WTC11 (cell line): ENCODE measurements around the gene NACC2.

Source experiments
- ATF1 ChIP-seq: sonication (generic); formaldehyde crosslinking; IDR thresholded peaks from 2 replicates; pipeline ENCODE4 v1.8.1; 2023; ENCODE audit warnings: mild to moderate bottlenecking, moderate library complexity, missing genetic modification reagents
- FOXK1 ChIP-seq: sonication (generic); formaldehyde crosslinking; IDR thresholded peaks from 2 replicates; pipeline ENCODE4 v1.8.0; 2022; ENCODE audit warnings: mild to moderate bottlenecking, moderate library complexity, missing genetic modification reagents
- JUN ChIP-seq: sonication (generic); formaldehyde crosslinking; IDR thresholded peaks from 2 replicates; pipeline ENCODE4 v1.8.0; 2023; ENCODE audit warnings: mild to moderate bottlenecking, missing genetic modification reagents
- KAT7 ChIP-seq: sonication (generic); formaldehyde crosslinking; IDR thresholded peaks from 2 replicates; pipeline ENCODE4 v1.8.1; 2023; ENCODE audit warnings: missing genetic modification reagents, mild to moderate bottlenecking, borderline replicate concordance
- RELA ChIP-seq: sonication (generic); formaldehyde crosslinking; IDR thresholded peaks from 2 replicates; pipeline ENCODE4 v1.8.1; 2022; ENCODE audit warnings: missing genetic modification reagents, mild to moderate bottlenecking, borderline replicate concordance
- TEAD4 ChIP-seq: sonication (generic); formaldehyde crosslinking; IDR thresholded peaks from 2 replicates; pipeline ENCODE4 v1.8.0; 2022; ENCODE audit warnings: mild to moderate bottlenecking, missing genetic modification reagents
- TF ChIP-seq, protein P1 (sequence below): fragments of 200-600 bp; IDR thresholded peaks from 2 replicates; pipeline ENCODE4 v1.8.0; 2022; ENCODE audit warnings: antibody characterized with exemption
- TF ChIP-seq, protein P2 (sequence below): sonication (generic); formaldehyde crosslinking; IDR thresholded peaks from 2 replicates; pipeline ENCODE4 v1.8.0; 2023; ENCODE audit warnings: missing genetic modification reagents
- TF ChIP-seq, protein P3 (sequence below): sonication (generic); formaldehyde crosslinking; conservative IDR thresholded peaks from 2 replicates; pipeline ENCODE4 v1.8.1; 2022; ENCODE audit warnings: mild to moderate bottlenecking, missing genetic modification reagents
- TF ChIP-seq, protein P4 (sequence below): sonication (generic); formaldehyde crosslinking; IDR thresholded peaks from 2 replicates; pipeline ENCODE4 v1.8.1; 2022; ENCODE audit warnings: missing genetic modification reagents, borderline replicate concordance
- TF ChIP-seq, protein P5 (sequence below): sonication (generic); formaldehyde crosslinking; IDR thresholded peaks from 2 replicates; pipeline ENCODE4 v1.8.1; 2023; ENCODE audit warnings: mild to moderate bottlenecking, missing genetic modification reagents, moderate library complexity
- TF ChIP-seq, protein P6 (sequence below): fragments of 250-450 bp; sonication (Bioruptor Pico); IDR thresholded peaks from 2 replicates; pipeline ENCODE4 v2.1.2; 2022; ENCODE audit warnings: mild to moderate bottlenecking, moderate library complexity
- TF ChIP-seq, protein P7 (sequence below): sonication (generic); formaldehyde crosslinking; IDR thresholded peaks from 2 replicates; pipeline ENCODE4 v1.8.1; 2023; ENCODE audit warnings: mild to moderate bottlenecking, moderate library complexity, missing genetic modification reagents

DNA sequence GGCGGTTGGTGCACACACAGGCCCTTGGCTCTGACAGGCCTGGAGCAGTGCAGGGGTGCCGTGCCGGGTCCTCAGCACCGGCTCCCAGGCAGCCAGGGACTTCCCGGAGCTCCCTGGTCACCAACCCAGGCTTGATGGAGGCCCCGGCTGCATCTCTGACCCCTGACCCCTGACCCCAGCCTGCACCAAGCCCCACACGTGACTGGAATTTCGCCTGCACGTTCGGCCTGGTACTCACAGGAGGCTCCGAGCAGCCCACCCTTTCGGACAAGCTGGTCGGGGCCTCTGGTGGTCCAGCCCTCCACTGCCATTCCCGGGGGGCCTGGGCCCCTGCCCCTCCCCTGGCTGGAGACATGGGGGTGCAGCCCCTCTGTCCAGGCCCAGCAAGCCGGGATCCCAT lies 108.5 kb downstream of the NACC2 start:
- TF ChIP-seq, protein P1, sequence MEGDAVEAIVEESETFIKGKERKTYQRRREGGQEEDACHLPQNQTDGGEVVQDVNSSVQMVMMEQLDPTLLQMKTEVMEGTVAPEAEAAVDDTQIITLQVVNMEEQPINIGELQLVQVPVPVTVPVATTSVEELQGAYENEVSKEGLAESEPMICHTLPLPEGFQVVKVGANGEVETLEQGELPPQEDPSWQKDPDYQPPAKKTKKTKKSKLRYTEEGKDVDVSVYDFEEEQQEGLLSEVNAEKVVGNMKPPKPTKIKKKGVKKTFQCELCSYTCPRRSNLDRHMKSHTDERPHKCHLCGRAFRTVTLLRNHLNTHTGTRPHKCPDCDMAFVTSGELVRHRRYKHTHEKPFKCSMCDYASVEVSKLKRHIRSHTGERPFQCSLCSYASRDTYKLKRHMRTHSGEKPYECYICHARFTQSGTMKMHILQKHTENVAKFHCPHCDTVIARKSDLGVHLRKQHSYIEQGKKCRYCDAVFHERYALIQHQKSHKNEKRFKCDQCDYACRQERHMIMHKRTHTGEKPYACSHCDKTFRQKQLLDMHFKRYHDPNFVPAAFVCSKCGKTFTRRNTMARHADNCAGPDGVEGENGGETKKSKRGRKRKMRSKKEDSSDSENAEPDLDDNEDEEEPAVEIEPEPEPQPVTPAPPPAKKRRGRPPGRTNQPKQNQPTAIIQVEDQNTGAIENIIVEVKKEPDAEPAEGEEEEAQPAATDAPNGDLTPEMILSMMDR: no peak
- TF ChIP-seq RELA (CRISPR knock-in tag) (no peak), KAT7 (no peak), ATF1 (CRISPR knock-in tag) (no peak), FOXK1 (CRISPR knock-in tag) (no peak), TEAD4 (no peak), JUN (CRISPR knock-in tag) (no peak)
- TF ChIP-seq, protein P2, sequence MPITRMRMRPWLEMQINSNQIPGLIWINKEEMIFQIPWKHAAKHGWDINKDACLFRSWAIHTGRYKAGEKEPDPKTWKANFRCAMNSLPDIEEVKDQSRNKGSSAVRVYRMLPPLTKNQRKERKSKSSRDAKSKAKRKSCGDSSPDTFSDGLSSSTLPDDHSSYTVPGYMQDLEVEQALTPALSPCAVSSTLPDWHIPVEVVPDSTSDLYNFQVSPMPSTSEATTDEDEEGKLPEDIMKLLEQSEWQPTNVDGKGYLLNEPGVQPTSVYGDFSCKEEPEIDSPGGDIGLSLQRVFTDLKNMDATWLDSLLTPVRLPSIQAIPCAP: no peak
- TF ChIP-seq, protein P3, sequence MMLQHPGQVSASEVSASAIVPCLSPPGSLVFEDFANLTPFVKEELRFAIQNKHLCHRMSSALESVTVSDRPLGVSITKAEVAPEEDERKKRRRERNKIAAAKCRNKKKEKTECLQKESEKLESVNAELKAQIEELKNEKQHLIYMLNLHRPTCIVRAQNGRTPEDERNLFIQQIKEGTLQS (CRISPR knock-in tag): no peak
- TF ChIP-seq, protein P4, sequence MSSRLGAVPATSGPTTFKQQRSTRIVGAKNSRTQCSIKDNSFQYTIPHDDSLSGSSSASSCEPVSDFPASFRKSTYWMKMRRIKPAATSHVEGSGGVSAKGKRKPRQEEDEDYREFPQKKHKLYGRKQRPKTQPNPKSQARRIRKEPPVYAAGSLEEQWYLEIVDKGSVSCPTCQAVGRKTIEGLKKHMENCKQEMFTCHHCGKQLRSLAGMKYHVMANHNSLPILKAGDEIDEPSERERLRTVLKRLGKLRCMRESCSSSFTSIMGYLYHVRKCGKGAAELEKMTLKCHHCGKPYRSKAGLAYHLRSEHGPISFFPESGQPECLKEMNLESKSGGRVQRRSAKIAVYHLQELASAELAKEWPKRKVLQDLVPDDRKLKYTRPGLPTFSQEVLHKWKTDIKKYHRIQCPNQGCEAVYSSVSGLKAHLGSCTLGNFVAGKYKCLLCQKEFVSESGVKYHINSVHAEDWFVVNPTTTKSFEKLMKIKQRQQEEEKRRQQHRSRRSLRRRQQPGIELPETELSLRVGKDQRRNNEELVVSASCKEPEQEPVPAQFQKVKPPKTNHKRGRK (CRISPR knock-in tag): no peak
- TF ChIP-seq, protein P5, sequence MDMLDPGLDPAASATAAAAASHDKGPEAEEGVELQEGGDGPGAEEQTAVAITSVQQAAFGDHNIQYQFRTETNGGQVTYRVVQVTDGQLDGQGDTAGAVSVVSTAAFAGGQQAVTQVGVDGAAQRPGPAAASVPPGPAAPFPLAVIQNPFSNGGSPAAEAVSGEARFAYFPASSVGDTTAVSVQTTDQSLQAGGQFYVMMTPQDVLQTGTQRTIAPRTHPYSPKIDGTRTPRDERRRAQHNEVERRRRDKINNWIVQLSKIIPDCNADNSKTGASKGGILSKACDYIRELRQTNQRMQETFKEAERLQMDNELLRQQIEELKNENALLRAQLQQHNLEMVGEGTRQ: no peak
- TF ChIP-seq, protein P6, sequence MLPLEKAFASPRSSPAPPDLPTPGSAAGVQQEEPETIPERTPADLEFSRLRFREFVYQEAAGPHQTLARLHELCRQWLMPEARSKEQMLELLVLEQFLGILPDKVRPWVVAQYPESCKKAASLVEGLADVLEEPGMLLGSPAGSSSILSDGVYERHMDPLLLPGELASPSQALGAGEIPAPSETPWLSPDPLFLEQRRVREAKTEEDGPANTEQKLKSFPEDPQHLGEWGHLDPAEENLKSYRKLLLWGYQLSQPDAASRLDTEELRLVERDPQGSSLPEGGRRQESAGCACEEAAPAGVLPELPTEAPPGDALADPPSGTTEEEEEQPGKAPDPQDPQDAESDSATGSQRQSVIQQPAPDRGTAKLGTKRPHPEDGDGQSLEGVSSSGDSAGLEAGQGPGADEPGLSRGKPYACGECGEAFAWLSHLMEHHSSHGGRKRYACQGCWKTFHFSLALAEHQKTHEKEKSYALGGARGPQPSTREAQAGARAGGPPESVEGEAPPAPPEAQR (CRISPR knock-in tag): no peak
- TF ChIP-seq, protein P7, sequence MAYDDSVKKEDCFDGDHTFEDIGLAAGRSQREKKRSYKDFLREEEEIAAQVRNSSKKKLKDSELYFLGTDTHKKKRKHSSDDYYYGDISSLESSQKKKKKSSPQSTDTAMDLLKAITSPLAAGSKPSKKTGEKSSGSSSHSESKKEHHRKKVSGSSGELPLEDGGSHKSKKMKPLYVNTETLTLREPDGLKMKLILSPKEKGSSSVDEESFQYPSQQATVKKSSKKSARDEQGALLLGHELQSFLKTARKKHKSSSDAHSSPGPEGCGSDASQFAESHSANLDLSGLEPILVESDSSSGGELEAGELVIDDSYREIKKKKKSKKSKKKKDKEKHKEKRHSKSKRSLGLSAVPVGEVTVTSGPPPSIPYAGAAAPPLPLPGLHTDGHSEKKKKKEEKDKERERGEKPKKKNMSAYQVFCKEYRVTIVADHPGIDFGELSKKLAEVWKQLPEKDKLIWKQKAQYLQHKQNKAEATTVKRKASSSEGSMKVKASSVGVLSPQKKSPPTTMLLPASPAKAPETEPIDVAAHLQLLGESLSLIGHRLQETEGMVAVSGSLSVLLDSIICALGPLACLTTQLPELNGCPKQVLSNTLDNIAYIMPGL (CRISPR knock-in tag): no peak
